ENCODE data around the gene LGALS9C. TPM values are rescaled to one million over a fixed set of nuclear protein-coding genes. Genes with fewer than 3 reads are reported as not detected.
"Not testable (repeated sequence)": the region's sequence is repeated elsewhere in the genome, so short reads cannot be mapped to it uniquely, and the experiment has no call there.

Gene LGALS9C
- total and polyA plus RNA-seq, 2 of the 4 experiments (the other 2 are of a cell fraction), result not detected

- H2BK15ac ChIP-seq (ENCODE audit: low read depth, low read length); H2BK20ac ChIP-seq (ENCODE audit: low read depth, low read length); H3K27me3 ChIP-seq (ENCODE audit: control insufficient read depth, insufficient read depth, low read length); H3K9ac ChIP-seq (ENCODE audit: low read depth, low read length); H4K5ac ChIP-seq (ENCODE audit: low read depth, low read length); H3K4ac ChIP-seq (ENCODE audit: low read depth, low read length); H2AFZ ChIP-seq (replicated peaks; ENCODE audit: low read length, poor library complexity); H3K9me3 ChIP-seq (ENCODE audit: control insufficient read depth, insufficient read depth, low read length); H4K20me1 ChIP-seq (ENCODE audit: insufficient read depth, low read length); H2AK9ac ChIP-seq (replicated peaks; ENCODE audit: low read depth, low read length, poor library complexity); H2AK5ac ChIP-seq (ENCODE audit: low read depth, low read length); H2BK120ac ChIP-seq (ENCODE audit: low read depth, low read length); H3K4me3 ChIP-seq (ENCODE audit: insufficient read depth, low read depth, low read length); H3K36me3 ChIP-seq (ENCODE audit: control insufficient read depth, insufficient read depth, low read length); H3K4me2 ChIP-seq (ENCODE audit: low read depth, low read length); CTCF ChIA-PET; H2BK5ac ChIP-seq (ENCODE audit: low read depth, low read length, poor library complexity, severe bottlenecking); H3K79me1 ChIP-seq (ENCODE audit: low read depth in 1 of 2, low read length in 2 of 2); H3K14ac ChIP-seq (replicated peaks; ENCODE audit: low read depth, low read length); H3K23ac ChIP-seq (ENCODE audit: low read depth, low read length); ATAC-seq (ENCODE audit: low read depth); DNase-seq; POLR2A ChIA-PET (ENCODE audit: unreplicated experiment); H3K9me1 ChIP-seq (ENCODE audit: insufficient read depth, low read length); dilution Hi-C loops (cut with HindIII; ENCODE audit: low sequenced_read_pairs, unreplicated experiment); in situ Hi-C loops (cut with MboI; ENCODE audit: low sequenced_read_pairs); intact Hi-C loops (cut with micrococcal nuclease); H3K56ac ChIP-seq (ENCODE audit: extremely low read depth, insufficient read depth, low read length); H4K8ac ChIP-seq (ENCODE audit: low read depth in 2 of 2, low read length in 2 of 2); BruUV-seq (replicated peaks); H3K27ac ChIP-seq (ENCODE audit: insufficient read depth, low read length); H3K18ac ChIP-seq (ENCODE audit: low read depth, low read length); H4K91ac ChIP-seq (ENCODE audit: insufficient read depth, low read depth, low read length); H3K4me1 ChIP-seq (ENCODE audit: control insufficient read depth, insufficient read depth, low read length): not testable (repeated sequence)
- WGBS, 2 experiments (ENCODE audit: extremely low coverage in 2 of 2, insufficient read length in 1 of 2), result no CpG with 5 or more reads among the region's 9 CpGs
These were observed 31.1 kb downstream of the LGALS9C start for GRCh38 chr17:18507729-18508128.

- BruUV-seq (replicated peaks); H3K36me3 ChIP-seq (ENCODE audit: control insufficient read depth, insufficient read depth, low read length); CTCF ChIA-PET: not testable (repeated sequence)
These were observed 32.1 kb downstream of the LGALS9C start for GRCh38 chr17:18508667-18509066.

More at GRCh38 chr17:18508667-18509066, 32.1 kb downstream of the LGALS9C start:
- intact Hi-C loops (cut with micrococcal nuclease); H3K14ac ChIP-seq (replicated peaks; ENCODE audit: low read depth, low read length); H2AK5ac ChIP-seq (ENCODE audit: low read depth, low read length); H4K5ac ChIP-seq (ENCODE audit: low read depth, low read length); H2BK5ac ChIP-seq (ENCODE audit: low read depth, low read length, poor library complexity, severe bottlenecking); H3K4me3 ChIP-seq (ENCODE audit: insufficient read depth, low read depth, low read length); H4K20me1 ChIP-seq (ENCODE audit: insufficient read depth, low read length); in situ Hi-C loops (cut with MboI; ENCODE audit: low sequenced_read_pairs); ATAC-seq (ENCODE audit: low read depth); H4K8ac ChIP-seq (ENCODE audit: low read depth in 2 of 2, low read length in 2 of 2); H3K27me3 ChIP-seq (ENCODE audit: control insufficient read depth, insufficient read depth, low read length); H3K18ac ChIP-seq (ENCODE audit: low read depth, low read length); H3K4ac ChIP-seq (ENCODE audit: low read depth, low read length); H3K9me3 ChIP-seq (ENCODE audit: control insufficient read depth, insufficient read depth, low read length); H3K9me1 ChIP-seq (ENCODE audit: insufficient read depth, low read length); H4K91ac ChIP-seq (ENCODE audit: insufficient read depth, low read depth, low read length); H2AFZ ChIP-seq (replicated peaks; ENCODE audit: low read length, poor library complexity); H3K9ac ChIP-seq (ENCODE audit: low read depth, low read length); DNase-seq; H2BK20ac ChIP-seq (ENCODE audit: low read depth, low read length); dilution Hi-C loops (cut with HindIII; ENCODE audit: low sequenced_read_pairs, unreplicated experiment); H3K23ac ChIP-seq (ENCODE audit: low read depth, low read length); H2BK120ac ChIP-seq (ENCODE audit: low read depth, low read length); POLR2A ChIA-PET (ENCODE audit: unreplicated experiment); H3K4me2 ChIP-seq (ENCODE audit: low read depth, low read length); H3K4me1 ChIP-seq (ENCODE audit: control insufficient read depth, insufficient read depth, low read length); H3K27ac ChIP-seq (ENCODE audit: insufficient read depth, low read length); H3K56ac ChIP-seq (ENCODE audit: extremely low read depth, insufficient read depth, low read length); H2AK9ac ChIP-seq (replicated peaks; ENCODE audit: low read depth, low read length, poor library complexity); H2BK15ac ChIP-seq (ENCODE audit: low read depth, low read length); H3K79me1 ChIP-seq (ENCODE audit: low read depth in 1 of 2, low read length in 2 of 2): not testable (repeated sequence)
- WGBS, 2 experiments (ENCODE audit: extremely low coverage in 2 of 2, insufficient read length in 1 of 2), result no CpG with 5 or more reads among the region's 3 CpGs

Data from IMR-90 (cell line).